GM12873 (cell line): ENCODE measurements around the gene YBX3.

ENCODE experiments used
- TF ChIP-seq, protein P1 (sequence below): IDR thresholded peaks from 2 replicates; pipeline ENCODE4 v1.5.1; 2012; ENCODE audit warnings: low read depth, mild to moderate bottlenecking, moderate library complexity, low read length, control low read depth; ENCODE audit not compliant: insufficient read depth; ENCODE audit errors: missing control alignments

The YBX3 gene

GRCh38 chr12:10715491-10715890, 7.6 kb downstream of the YBX3 start:
- TF ChIP-seq, protein P1, sequence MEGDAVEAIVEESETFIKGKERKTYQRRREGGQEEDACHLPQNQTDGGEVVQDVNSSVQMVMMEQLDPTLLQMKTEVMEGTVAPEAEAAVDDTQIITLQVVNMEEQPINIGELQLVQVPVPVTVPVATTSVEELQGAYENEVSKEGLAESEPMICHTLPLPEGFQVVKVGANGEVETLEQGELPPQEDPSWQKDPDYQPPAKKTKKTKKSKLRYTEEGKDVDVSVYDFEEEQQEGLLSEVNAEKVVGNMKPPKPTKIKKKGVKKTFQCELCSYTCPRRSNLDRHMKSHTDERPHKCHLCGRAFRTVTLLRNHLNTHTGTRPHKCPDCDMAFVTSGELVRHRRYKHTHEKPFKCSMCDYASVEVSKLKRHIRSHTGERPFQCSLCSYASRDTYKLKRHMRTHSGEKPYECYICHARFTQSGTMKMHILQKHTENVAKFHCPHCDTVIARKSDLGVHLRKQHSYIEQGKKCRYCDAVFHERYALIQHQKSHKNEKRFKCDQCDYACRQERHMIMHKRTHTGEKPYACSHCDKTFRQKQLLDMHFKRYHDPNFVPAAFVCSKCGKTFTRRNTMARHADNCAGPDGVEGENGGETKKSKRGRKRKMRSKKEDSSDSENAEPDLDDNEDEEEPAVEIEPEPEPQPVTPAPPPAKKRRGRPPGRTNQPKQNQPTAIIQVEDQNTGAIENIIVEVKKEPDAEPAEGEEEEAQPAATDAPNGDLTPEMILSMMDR: no peak

DNA sequence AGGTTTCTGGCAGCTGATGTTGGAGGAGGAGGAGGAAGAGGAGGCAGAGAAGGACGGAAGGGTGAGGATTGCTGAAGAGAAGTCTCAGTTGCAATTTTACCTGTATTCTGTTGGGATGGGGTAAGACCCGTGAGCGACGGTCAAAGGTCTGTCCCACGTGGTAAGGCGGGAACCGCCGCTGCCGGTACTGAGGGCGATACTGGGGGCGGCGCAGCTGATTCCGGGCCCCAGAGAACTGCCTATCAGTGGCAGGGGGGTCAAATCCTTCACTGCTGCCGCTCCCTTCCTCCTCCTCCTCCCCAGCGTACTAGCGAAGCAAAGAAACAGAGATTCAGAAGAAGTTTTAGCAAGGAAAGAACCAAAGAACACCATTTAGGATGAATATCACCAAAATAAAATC, 13.3 kb downstream of the YBX3 start:
- TF ChIP-seq, protein P1: no peak

DNA sequence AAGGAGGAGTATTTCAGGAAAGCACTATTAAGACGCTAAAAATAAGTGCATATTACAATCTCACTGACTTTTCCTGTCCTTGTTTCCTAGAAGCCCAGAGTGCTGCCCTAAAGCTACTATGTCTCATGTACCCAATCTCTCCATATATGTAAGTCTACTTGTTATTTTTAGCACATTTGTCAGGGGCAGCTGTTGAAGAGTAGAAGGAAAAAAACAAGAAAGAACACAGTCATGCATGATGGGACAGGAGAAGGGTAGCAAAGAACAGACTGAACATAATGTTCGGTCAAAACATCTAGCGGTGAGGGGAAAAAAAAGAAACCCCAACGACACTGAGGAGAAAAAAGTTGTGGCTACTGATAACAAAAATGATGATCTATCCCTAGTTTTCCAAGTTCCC, 14.3 kb downstream of the YBX3 start:
- TF ChIP-seq, protein P1: no peak

DNA sequence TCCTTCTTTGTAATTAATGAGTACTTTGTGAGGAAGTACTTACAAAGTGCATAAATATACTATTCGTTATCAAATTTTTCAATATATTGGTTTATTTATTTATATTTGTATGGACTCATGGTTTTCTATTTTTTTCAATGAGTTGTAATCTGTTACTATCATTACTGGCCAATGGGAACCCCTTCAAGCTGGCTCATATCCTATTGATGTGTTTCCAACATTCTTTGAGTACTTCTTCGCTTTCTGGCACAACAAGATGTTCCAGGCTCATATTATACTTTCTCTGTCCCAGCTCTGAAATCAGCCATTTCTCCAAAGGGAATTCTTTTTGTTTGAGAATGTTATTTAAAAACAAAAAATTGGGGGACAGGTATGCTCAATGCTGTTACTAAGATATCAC, 17.5 kb downstream of the YBX3 start:
- TF ChIP-seq, protein P1: no peak

DNA sequence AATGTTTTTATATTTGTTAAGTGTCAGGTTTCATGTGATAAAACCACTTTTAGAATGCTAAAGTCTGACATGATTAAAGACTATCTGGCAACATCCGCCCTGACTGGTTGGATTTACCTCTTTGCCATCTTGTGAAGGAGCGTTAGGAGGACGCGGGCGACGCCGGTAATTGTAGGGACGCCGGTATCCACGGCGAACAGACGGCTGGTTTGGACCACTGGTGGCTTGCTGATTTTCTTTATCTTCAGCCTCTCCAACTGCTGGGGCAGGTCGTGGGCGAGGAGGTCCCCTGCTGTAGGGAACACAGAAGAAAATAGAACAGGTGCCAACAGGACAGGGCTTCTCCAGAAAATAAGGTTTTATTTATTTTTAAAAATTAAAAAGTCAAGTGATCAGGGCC, 21.3 kb downstream of the YBX3 start:
- TF ChIP-seq, protein P1: no peak

DNA sequence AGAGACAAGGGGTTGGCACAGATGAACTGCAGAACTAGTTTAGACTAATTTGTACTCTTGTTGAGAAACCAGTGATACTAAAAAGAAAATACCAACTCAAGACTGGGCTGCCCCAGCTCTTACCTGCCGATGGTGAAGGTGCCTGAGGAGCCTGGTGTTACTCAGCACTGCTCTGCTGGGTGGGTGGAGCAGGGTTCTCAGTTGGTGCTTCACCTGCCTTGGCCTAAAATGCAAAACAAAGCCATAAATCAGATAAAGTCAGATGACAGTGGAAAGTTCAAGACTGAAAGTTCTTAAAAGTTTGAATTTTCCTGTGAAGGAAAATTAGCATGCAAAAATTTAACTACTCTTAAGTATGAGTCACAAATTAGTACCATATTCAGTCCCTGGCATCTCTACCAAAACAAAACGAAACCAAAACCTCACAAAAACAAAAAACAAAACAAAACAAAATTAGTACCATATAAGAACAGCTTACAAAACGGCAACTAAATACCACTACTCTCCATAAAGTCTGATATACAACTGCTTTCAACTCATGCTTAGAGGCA, 21.9 kb downstream of the YBX3 start:
- TF ChIP-seq, protein P1: no peak

DNA sequence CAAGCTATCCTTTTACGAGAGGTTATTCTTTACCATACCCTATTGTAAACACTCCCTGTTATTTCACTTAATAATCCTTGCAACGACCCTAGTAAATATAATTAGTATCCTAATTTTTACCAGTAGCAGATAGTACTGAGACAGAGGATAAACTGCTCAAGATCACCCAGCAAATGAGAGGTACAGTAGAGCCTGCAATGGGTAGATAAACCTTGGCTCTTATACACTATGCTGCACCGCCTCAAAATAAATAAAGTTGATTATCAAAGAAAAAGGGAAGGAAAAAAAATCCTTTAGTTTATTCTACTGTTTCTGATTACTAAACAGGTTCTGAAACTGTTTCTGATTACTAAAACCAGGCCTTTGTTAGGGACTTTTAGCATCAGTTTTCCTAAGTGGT, 22.5 kb downstream of the YBX3 start:
- TF ChIP-seq, protein P1: no peak
